HG03045 (cell line): ENCODE measurements around the gene MEIOB.
"Not testable (repeated sequence)": the region's sequence is repeated elsewhere in the genome, so short reads cannot be mapped to it uniquely, and the experiment has no call there.

Experiments used
- ATAC-seq: cut with Tn5 transposase; IDR thresholded peaks from one replicate; pipeline ENCODE4 v1.9.1; 2021; ENCODE audit warnings: mild to moderate bottlenecking, moderate library complexity; ENCODE audit not compliant: unreplicated experiment

MEIOB gene

DNA sequence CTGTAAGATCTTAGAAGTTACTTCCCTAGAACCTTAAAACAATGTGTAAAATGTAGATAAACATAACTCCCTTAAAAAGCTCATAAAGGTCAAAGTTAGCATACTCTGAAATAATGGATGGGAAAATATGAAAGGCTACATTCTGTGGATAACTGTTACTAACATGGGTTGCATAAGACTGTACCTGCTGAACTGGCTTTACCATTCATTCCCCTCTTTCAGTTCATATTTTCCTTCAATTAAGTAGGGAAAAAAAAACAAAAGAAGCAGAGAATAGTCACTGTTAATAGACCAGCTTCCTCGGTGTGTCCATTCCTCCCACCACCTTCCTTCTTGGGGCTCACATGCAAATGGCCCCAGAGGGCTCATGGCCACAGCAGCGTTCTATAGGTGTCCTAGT is 7.5 kb upstream of the MEIOB start:
- no peak for ATAC-seq

DNA sequence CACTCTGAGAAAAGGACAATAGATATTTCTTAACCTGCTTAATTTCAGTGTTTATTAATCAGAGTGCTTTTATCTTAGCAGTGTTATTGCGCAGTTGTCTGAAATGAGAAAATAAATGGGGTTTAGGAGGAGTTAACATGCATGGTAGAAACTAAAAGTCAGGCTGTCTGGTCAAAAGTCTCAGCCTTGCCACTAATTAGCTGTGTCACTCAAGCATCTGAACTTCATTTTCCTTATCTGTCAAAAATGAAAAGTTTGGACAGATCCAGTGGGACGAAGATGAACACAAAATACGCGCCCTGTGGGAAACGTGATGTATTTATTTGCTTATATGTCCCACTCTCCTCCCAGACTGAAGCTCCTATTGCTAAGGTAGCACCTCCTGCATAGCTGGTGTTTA is 6.3 kb upstream of the MEIOB start:
- no peak for ATAC-seq

GRCh38 chr16:1877804-1878203 is 5.8 kb upstream of the MEIOB start:
- ATAC-seq = no peak

DNA sequence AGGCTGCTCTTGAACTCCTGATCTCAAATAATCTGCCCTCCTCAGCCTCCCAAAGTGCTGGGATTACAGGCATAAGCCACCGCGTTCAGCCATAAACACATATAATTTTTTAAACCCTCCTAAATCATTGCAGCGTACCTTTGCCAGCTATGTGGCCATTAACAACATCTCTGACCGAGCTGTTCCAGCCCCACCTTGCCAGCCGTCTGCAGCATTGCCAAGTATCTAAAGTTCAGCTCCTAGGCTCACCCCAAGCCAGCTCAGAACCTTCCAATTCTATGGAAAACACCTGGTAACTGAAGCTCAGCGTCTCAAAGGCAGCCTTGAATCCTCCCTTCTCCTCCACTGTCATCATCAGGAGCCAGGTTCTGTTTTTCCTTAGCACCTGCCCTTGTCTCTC is 5.1 kb upstream of the MEIOB start:
- ATAC-seq = no peak

GRCh38 chr16:1876468-1876867 is 4.5 kb upstream of the MEIOB start:
- ATAC-seq = no peak

GRCh38 chr16:1876066-1876465 is 4.1 kb upstream of the MEIOB start:
- ATAC-seq = not testable (repeated sequence)

DNA sequence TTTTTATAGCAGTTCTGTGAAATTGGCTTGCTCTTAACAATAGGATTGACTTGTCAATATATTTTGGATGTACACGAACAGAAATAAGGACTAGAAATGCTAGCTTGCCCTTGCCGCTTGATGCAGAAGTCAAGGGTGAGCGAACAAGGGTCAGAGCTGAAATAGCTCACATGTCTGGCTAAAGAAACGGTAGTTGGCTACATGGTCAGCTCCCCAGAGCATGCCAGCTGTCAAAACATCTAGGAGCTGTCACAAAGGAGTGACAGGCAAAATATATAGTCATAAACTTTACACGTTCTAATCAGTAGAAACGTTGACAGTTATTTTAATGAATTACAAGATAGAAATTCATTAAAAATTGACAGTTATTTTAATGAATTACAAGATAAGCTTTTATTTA is 2.9 kb upstream of the MEIOB start:
- ATAC-seq = no peak

DNA sequence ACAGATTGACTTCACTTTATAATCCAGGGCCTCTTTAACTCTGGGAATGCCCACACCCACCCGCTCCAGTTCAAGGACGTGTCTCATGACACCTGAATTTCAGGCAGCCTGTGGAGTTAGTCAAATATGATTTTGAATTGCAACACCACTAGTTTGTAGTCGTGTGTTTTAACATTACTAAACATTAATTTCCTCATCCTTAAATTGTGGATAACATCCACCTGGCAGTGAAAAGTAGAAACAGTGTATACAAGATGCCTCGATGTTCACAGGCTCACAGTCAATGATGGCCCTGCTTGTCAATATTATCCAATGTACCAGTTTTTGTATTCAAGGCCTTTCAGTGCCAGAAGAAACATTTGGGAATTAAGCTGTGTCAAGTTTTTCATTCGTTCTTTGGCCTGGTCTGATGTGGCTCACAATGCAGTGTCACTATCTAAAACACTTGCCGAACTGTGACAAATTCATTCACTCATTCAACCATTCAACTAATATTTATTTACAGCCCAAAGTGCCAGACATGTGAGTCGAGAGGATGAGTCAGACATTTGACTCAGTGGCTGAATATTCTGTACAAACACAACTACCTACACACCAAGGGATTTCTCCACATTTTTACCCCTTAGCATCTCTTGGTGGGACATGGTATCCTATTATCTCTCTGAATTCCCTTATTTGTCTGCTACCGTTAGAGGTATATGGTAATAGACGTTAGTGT is 1.4 kb downstream of the MEIOB start:
- no peak for ATAC-seq

- ATAC-seq = no peak
These were observed 5.9 kb downstream of the MEIOB start for GRCh38 chr16:1865902-1866690.

GRCh38 chr16:1863681-1864460 is 8.1 kb downstream of the MEIOB start:
- no peak for ATAC-seq

GRCh38 chr16:1862394-1862793 is 9.6 kb downstream of the MEIOB start:
- no peak for ATAC-seq

DNA sequence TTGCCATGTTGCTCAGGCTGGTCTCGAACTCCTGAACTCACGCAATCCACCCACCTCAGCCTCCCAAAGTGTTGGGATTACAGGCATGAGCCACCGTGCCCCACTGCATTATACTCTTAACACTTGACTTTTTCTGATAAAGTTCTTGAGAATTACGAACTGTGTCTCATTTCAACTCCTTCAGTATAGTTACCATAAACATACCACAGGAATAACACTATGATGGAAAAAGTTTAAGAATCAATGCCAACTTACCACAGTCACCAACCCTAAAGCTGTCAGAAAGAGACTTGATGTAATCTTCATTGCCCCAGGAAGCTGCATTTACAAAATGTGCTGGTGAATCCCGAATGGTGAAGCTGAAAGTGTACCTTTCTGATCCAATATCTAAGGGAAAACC is 10.2 kb downstream of the MEIOB start:
- no peak for ATAC-seq

DNA sequence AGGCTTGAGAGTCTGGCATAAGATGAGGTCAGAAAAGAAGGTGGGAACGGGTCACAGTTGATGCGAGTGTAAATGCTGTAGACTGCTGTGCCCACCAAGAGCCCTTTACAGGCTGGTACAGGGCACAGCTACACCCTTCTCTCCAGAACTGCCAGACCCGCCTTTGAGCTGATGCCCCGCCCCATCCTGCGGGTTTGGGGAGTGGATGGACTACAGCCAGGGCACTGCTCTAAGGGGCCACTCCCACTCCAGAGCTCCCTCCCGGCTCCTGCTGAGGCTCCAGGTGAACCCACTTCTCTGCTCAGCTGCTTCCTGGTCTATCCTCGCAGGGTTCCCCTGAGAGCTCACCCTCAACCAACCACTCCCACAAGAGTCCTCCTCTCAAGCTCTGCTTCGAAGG is 12.3 kb downstream of the MEIOB start:
- ATAC-seq = no peak

- ATAC-seq = no peak
These were observed 13.6 kb downstream of the MEIOB start for GRCh38 chr16:1858189-1858865.

DNA sequence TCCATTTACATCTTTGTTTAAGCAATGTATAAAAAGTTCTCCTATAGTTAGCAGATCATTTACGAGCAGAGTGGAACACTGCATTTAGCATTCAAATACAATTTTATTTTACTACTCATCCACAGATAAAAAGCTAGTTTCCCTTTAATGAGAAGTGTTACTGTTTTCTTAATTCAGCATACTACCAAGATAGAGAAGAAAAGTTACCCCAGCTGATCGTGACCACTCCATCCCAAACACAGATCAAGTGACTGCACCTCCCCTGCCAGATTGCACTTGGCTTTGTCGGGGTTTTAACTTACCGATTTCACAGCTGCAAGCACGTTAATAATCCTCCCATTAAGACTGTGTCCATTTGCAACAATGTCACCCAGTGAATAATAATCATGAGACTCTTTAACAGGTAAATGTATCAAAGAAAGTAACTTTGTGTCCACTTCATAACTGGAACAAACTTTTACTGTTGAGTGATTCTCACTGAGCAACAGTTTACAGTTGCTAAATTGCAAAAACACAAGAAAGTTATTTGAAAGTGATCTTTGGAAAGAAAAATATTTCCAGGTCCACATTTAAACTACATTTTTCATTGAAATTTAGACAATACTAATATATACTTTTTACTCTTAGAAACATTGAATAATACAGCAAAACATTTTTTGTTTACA is 14.4 kb downstream of the MEIOB start:
- ATAC-seq = no peak

GRCh38 chr16:1851793-1852192 is 20.2 kb downstream of the MEIOB start:
- ATAC-seq = no peak

DNA sequence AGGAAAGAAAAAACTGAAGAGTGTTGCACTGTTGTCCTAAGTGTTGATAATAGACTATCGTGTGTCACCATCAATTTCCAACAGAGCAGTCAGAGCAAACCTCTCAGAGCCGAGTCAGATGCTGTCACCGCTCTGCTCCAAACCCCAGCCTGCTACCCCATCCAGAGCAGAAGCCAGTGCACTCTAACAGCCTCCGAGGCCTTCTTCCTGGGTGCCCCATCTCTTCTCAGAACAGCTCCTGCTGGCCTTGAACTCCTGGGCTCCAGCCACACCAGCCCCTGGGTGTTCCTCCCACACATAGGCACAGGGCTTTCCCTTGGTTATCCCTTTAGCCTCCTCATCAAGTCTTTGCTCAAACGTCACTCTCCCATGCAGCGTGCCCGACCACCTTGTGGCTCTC is 21.0 kb downstream of the MEIOB start:
- ATAC-seq = no peak

DNA sequence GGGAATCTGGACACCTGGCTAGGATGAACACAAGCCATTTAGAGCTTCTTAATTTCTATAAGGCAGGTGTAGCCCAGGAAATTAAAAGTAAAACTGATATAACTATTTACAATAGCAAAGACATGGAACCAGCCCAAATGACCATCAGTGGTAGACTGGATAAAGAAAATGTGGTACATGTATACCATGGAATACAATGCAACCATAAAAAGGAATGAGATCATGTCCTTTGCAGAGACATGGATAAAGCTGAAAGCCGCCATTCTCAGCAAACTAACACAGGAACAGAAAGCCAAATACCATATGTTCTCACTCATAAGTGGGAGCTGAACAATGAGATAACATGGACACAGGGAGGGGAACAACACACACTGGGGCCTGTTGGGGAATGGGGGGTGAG is 25.5 kb downstream of the MEIOB start:
- no peak for ATAC-seq

- ATAC-seq = no peak
These were observed 26.0 kb downstream of the MEIOB start for GRCh38 chr16:1845985-1846384.

DNA sequence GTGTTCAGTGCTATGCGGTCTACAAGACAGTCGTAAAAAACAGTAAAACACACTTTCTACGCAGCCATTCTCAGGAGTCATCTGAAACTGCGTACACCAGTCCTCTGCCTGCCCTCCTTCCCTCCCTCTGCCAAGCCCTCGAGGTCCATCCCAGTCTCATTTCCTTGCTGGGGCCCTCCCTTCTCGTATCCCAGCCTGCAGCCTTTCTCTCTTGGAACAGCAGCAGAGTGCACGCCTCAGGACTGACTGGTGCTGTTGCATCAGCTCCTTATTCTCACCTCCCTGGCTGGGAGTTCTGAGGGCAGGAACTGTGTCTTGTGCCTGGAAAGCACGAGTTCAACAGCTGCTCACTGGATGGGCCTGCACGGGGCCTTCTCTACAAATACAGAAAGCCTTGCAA is 32.4 kb downstream of the MEIOB start:
- no peak for ATAC-seq

- ATAC-seq = no peak
These were observed 37.9 kb downstream of the MEIOB start for GRCh38 chr16:1834096-1834495.
